GM18873 (cell line): ENCODE results near the gene GLOD4.
"Not testable (repeated sequence)": the region's sequence is repeated elsewhere in the genome, so short reads cannot be mapped to it uniquely, and the experiment has no call there.

Source experiments
- ATAC-seq: cut with Tn5 transposase; IDR thresholded peaks from one replicate; pipeline ENCODE4 v1.9.1; 2021; ENCODE audit warnings: mild to moderate bottlenecking, moderate library complexity, moderate number of reproducible peaks; ENCODE audit not compliant: unreplicated experiment, low FRiP score

The GLOD4 gene

GRCh38 chr17:781805-782731 lies at the start of gene GLOD4, which contains the start of gene MRM3:
GLOD4 (minus strand) TSS chr17:782280; CDS start chr17:782255, 25 bp downstream.
MRM3 (plus strand) TSS chr17:782353; CDS start chr17:782379, 26 bp downstream.
- ATAC-seq = peak; percentile 72

- ATAC-seq = no peak
Measured at GRCh38 chr17:830950-831349, 48.9 kb upstream of the GLOD4 start.

GRCh38 chr17:830381-830780 lies 48.3 kb upstream of the GLOD4 start:
- ATAC-seq = no peak

- ATAC-seq = not testable (repeated sequence)
Measured at GRCh38 chr17:829614-830013, 47.5 kb upstream of the GLOD4 start.

- no peak for ATAC-seq
Measured at GRCh38 chr17:828761-829160, 46.7 kb upstream of the GLOD4 start.

GRCh38 chr17:826778-827177 lies 44.7 kb upstream of the GLOD4 start:
- no peak for ATAC-seq

- ATAC-seq = no peak
Measured at GRCh38 chr17:825216-825615, 43.1 kb upstream of the GLOD4 start.

GRCh38 chr17:824378-824777 lies 42.3 kb upstream of the GLOD4 start:
- no peak for ATAC-seq

GRCh38 chr17:823501-823902 lies 41.4 kb upstream of the GLOD4 start:
- ATAC-seq = no peak

- no peak for ATAC-seq
Measured at GRCh38 chr17:819251-819650, 37.2 kb upstream of the GLOD4 start.

- no peak for ATAC-seq
Measured at GRCh38 chr17:814371-814770, 32.3 kb upstream of the GLOD4 start.

- ATAC-seq = no peak
Measured at GRCh38 chr17:812638-813204, 30.6 kb upstream of the GLOD4 start.

- ATAC-seq = no peak
Measured at GRCh38 chr17:811051-811784, 29.1 kb upstream of the GLOD4 start.

GRCh38 chr17:807523-808294 lies 25.6 kb upstream of the GLOD4 start:
- no peak for ATAC-seq

- ATAC-seq = no peak
Measured at GRCh38 chr17:806781-807522, 24.9 kb upstream of the GLOD4 start.

- ATAC-seq = no peak
Measured at GRCh38 chr17:806346-806745, 24.3 kb upstream of the GLOD4 start.

- ATAC-seq = not testable (repeated sequence)
Measured at GRCh38 chr17:805886-806285, 23.8 kb upstream of the GLOD4 start.

GRCh38 chr17:804541-805435 lies 22.7 kb upstream of the GLOD4 start:
- no peak for ATAC-seq
